HCT116 (cell line): Measurements from ENCODE around the gene PSMB9. TPM values are rescaled to one million over a fixed set of nuclear protein-coding genes. Genes with fewer than 3 reads are reported as not detected.

Source experiments
- ATAC-seq: fragments of 200-7000 bp; cut with Tn5 transposase; 2 replicates; pipeline ENCODE4 v1.9.1; 2020; ENCODE audit warnings: mild to moderate bottlenecking, moderate library complexity
- BruUV-seq: library from RNA; stranded (reverse); fragments of 400-500 nt; replicated peaks from 2 replicates; lab custom pipeline; 2021; lab: Mats Ljungman, UMichigan
- CTCF ChIA-PET: fragments of 300-600 bp; sonication (Branson Sonifier 250); formaldehyde crosslinking; loops from one replicate; lab custom pipeline; 2021; ENCODE audit warnings: antibody characterized with exemption; lab: Charles Lee
- POLR2A ChIA-PET: fragments of 300-600, 350-600 bp; sonication (Branson Sonifier 250); formaldehyde crosslinking; loops from one replicate; lab custom pipeline; 2021; ENCODE audit warnings: antibody characterized with exemption; lab: Charles Lee
- RAD21 ChIA-PET, 2 experiments: fragments of 300-600 bp; sonication (Branson Sonifier 250); formaldehyde crosslinking; loops; one replicate each; lab custom pipeline; 2023; ENCODE audit warnings: low total read pairs in 2 of 2; ENCODE audit not compliant: uncharacterized antibody in 2 of 2, unreplicated experiment in 2 of 2, low non-redundant PET in 1 of 2; lab: Charles Lee
- DNase-seq: peaks from one replicate; pipeline ENCODE4 v3.0.0-alpha.2; 2010; ENCODE audit warnings: low read depth, low spot score
- H2AFZ ChIP-seq: fragments of 200-600 bp; shearing (Covaris generic), sonication (generic); 2 replicates; pipeline ENCODE4 v1.6.1; 2017; ENCODE audit warnings: low read depth, mixed run types, mixed read lengths, antibody characterized with exemption, low read length; ENCODE audit not compliant: poor library complexity, severe bottlenecking
- H3K27ac ChIP-seq: 2 replicates; pipeline ENCODE4 v1.5.1; 2012; ENCODE audit warnings: low read depth, low read length
- H3K27me3 ChIP-seq: fragments of 200-600 bp; sonication (generic); 2 replicates; pipeline ENCODE4 v1.6.1; 2016; ENCODE audit warnings: mixed run types, low read length, mixed read lengths; ENCODE audit not compliant: insufficient read depth
- H3K36me3 ChIP-seq, 2 experiments: fragments of 200-500 bp in 1 of 2; fragments of 200-600 bp in 1 of 2; sonication (Bioruptor generic) in 1 of 2; sonication (generic) in 1 of 2; 2 replicates each; pipeline versions ENCODE4 v1.5.1 to v1.6.1; 2014 to 2016; ENCODE audit warnings: low read length in 2 of 2, inconsistent platforms in 1 of 2, mixed read lengths in 1 of 2, mixed run types in 1 of 2; ENCODE audit not compliant: insufficient read depth in 2 of 2, control insufficient read depth in 1 of 2
- H3K4me1 ChIP-seq, 2 experiments: fragments of 200-600 bp in 1 of 2; sonication (generic) in 1 of 2; 2 replicates each; pipeline versions ENCODE4 v1.5.1 to v1.6.1; 2012 to 2017; ENCODE audit warnings: low read length in 2 of 2, inconsistent platforms in 1 of 2, mild to moderate bottlenecking in 1 of 2, mixed read lengths in 1 of 2, mixed run types in 1 of 2, moderate library complexity in 1 of 2; ENCODE audit not compliant: insufficient read depth in 2 of 2, control insufficient read depth in 1 of 2
- H3K4me2 ChIP-seq: fragments of 200-600 bp; sonication (generic); 2 replicates; pipeline ENCODE4 v1.6.1; 2017; ENCODE audit warnings: mixed run types, low read length, mixed read lengths
- H3K4me3 ChIP-seq, 2 experiments: fragments of 200-600 bp in 1 of 2; sonication (generic) in 1 of 2; replicated peaks in 1 of 2; 2 replicates each; pipeline ENCODE4 v1.5.1; 2011 to 2016; ENCODE audit warnings: low read length in 2 of 2, control low read depth in 1 of 2, low read depth in 1 of 2, mild to moderate bottlenecking in 1 of 2, mixed read lengths in 1 of 2, mixed run types in 1 of 2
- H3K79me2 ChIP-seq: fragments of 200-600 bp; sonication (generic); 2 replicates; pipeline ENCODE4 v1.6.1; 2017; ENCODE audit warnings: mild to moderate bottlenecking, mixed run types, low read length, moderate library complexity, mixed read lengths; ENCODE audit not compliant: insufficient read depth
- H3K9ac ChIP-seq: fragments of 200-600 bp; sonication (generic); 2 replicates; pipeline ENCODE4 v1.6.1; 2016; ENCODE audit warnings: low read length, mixed read lengths
- H3K9me2 ChIP-seq: fragments of 200-600 bp; sonication (generic), shearing (Covaris generic); 2 replicates; pipeline ENCODE4 v1.6.1; 2017; ENCODE audit warnings: mixed run types, mild to moderate bottlenecking, moderate library complexity; ENCODE audit not compliant: insufficient read depth
- H3K9me3 ChIP-seq, 2 experiments: fragments of 200-500 bp in 1 of 2; fragments of 200-600 bp in 1 of 2; sonication (Bioruptor generic) in 1 of 2; sonication (generic) in 1 of 2; 2 replicates each; pipeline ENCODE4 v1.6.1; 2014 to 2017; ENCODE audit warnings: low read length in 2 of 2, mixed read lengths in 2 of 2, inconsistent platforms in 1 of 2, low read depth in 1 of 2, mild to moderate bottlenecking in 1 of 2, mixed run types in 1 of 2, moderate library complexity in 1 of 2; ENCODE audit not compliant: control insufficient read depth in 1 of 2, insufficient read depth in 1 of 2
- H4K20me1 ChIP-seq: fragments of 200-600 bp; sonication (generic), shearing (Covaris generic); 2 replicates; pipeline ENCODE4 v1.6.1; 2017; ENCODE audit warnings: mixed run types, mild to moderate bottlenecking, moderate library complexity; ENCODE audit not compliant: insufficient read depth
- CBX3 ChIP-seq: IDR thresholded peaks from 2 replicates; pipeline ENCODE4 v1.6.1; 2012; ENCODE audit warnings: low read depth
- CEBPB ChIP-seq: IDR thresholded peaks from 2 replicates; pipeline ENCODE4 v1.6.1; 2012; ENCODE audit warnings: low read depth
- CTCF ChIP-seq, 3 experiments: fragments of 200-600 bp in 1 of 3; sonication (generic) in 1 of 3; IDR thresholded peaks in 2 of 3; conservative IDR thresholded peaks in 1 of 3; 2 replicates each; pipeline ENCODE4 v1.5.1; 2012 to 2017; ENCODE audit warnings: low read depth in 2 of 3, low read length in 2 of 3, antibody characterized with exemption in 1 of 3, borderline replicate concordance in 1 of 3, control low read depth in 1 of 3, mild to moderate bottlenecking in 1 of 3, mixed read lengths in 1 of 3, mixed run types in 1 of 3, moderate library complexity in 1 of 3; ENCODE audit not compliant: insufficient read depth in 1 of 3
- ELF1 ChIP-seq: IDR thresholded peaks from 2 replicates; pipeline ENCODE4 v1.6.1; 2012; ENCODE audit warnings: low read depth, borderline replicate concordance
- EZH2 ChIP-seq: fragments of 200-600 bp; sonication (generic); IDR thresholded peaks from 2 replicates; pipeline ENCODE4 v1.6.1; 2017; ENCODE audit warnings: antibody characterized with exemption, mixed run types
- JUND ChIP-seq: IDR thresholded peaks from 2 replicates; pipeline ENCODE4 v1.6.1; 2012
- POLR2A ChIP-seq: IDR thresholded peaks from 2 replicates; pipeline ENCODE4 v1.7.0; 2011; ENCODE audit warnings: borderline replicate concordance; ENCODE audit not compliant: insufficient read depth, insufficient read length; ENCODE audit errors: extremely low read depth
- RAD21 ChIP-seq: IDR thresholded peaks from 2 replicates; pipeline ENCODE4 v1.6.1; 2012; ENCODE audit warnings: low read depth, mild to moderate bottlenecking
- REST ChIP-seq: IDR thresholded peaks from 2 replicates; pipeline ENCODE4 v1.6.1; 2012; ENCODE audit warnings: low read depth
- SIN3A ChIP-seq: IDR thresholded peaks from 2 replicates; pipeline ENCODE4 v1.6.1; 2012; ENCODE audit warnings: low read depth
- SP1 ChIP-seq: IDR thresholded peaks from 2 replicates; pipeline ENCODE4 v1.6.1; 2012; ENCODE audit warnings: low read depth
- SRF ChIP-seq: IDR thresholded peaks from 2 replicates; pipeline ENCODE4 v1.6.1; 2012; ENCODE audit warnings: low read depth
- ZFX ChIP-seq: fragments of 450-650 bp; IDR thresholded peaks from 2 replicates; pipeline ENCODE4 v1.6.1; 2017
- ZNF274 ChIP-seq: fragments of 200-500 bp; sonication (Bioruptor generic); IDR thresholded peaks from 2 replicates; pipeline ENCODE4 v1.6.1; 2014; ENCODE audit warnings: mild to moderate bottlenecking, low read depth, low read length, inconsistent platforms
- intact Hi-C: fragments of 100-400 bp; cut with micrococcal nuclease; formaldehyde crosslinking; loops from 2 replicates; pipeline ENCODE4 v1.10.0; 2022
- total RNA-seq: library from RNA; stranded (reverse); gene quantifications from one replicate; pipeline ENCODE4 v1.2.1, GENCODE V29; 2021; ENCODE audit not compliant: unreplicated experiment

PSMB9 gene
- total RNA-seq, 1 experiment from 2014 or later: 8.1 TPM

GRCh38 chr6:32815115-32815514 lies 38.9 kb upstream of the PSMB9 start:
- Histone ChIP-seq H4K20me1 (no peaks in the 10 kb centered on the region), H3K27ac (no peak overlapping the region), H3K9ac (no peak overlapping the region), H3K79me2 (no peaks in the 10 kb centered on the region), H3K9me2 (no peaks in the 10 kb centered on the region; the same call in 1 of the 2 replicates), H3K27me3 (no peaks in the 10 kb centered on the region), H3K36me3 (no peaks in the 10 kb centered on the region), H3K9me3 (no peaks in the 10 kb centered on the region), H3K4me2 (no peak overlapping the region), H2AFZ (no peak overlapping the region), H3K4me1 (peaks cover 0 to 22% of the 10 kb centered on the region in 2 experiments; a peak in 2 of 4 replicates), H3K4me3 (no peak overlapping the region)
- ATAC-seq (no peak), DNase-seq (no peak)
- BruUV-seq: no TSS peak
- ChIA-PET POLR2A (no interaction called here), CTCF (no interaction called here), RAD21 (no interaction called here)
- intact Hi-C loops: no loop called here
- TF ChIP-seq SRF (no peak), SP1 (no peak), RAD21 (no peak), ZFX (no peak), REST (no peak), EZH2 (no peak), CBX3 (no peak), JUND (no peak), ELF1 (no peak), ZNF274 (no peak), POLR2A (no peak), SIN3A (no peak), CEBPB (no peak), CTCF (IDR thresholded peaks at IDR 0.05 in 2 of 3, conservative IDR thresholded peaks at IDR 0.05 in 1 of 3; ENCODE audit: borderline replicate concordance in 1 of 3, insufficient read depth in 1 of 3, low read depth in 2 of 3, low read length in 2 of 3) (no peak)
